ENCODE data around the gene PEX11B.
A peak's percentile ranks its signal among the peaks of the same experiment; 100 is the strongest.

The PEX11B gene

DNA sequence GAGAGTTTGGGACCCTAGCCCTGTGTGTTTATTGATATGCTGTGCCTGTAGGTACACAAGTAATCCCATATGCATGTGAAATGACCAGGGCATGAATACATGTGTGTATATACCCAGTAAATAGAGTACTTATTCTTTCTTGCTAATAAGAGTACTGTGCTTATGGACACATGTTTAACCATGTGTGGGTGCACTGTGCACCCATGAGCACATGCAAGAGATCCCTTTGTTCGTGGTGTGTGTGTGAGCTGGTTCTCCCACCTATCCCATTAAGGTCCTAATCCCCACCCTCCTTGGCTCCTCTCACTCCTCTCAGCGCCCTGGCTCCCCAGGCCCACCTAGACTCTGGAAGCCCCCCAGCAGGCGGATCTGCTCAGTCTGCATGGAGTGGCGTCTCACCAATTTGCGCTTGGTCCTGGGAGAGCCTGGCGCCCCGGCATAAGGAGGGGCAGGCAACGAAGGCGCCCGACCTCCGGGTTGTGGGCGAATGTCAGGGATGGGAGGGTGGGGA lies 41.5 kb upstream of the PEX11B start:
- no peak for TF ChIP-seq TAF1 (IDR thresholded peaks at IDR 0.05; ENCODE audit: borderline replicate concordance, insufficient read depth, low read length)
- TF ChIP-seq FOXP2 (optimal IDR thresholded peaks at IDR 0.05; ENCODE audit: borderline replicate concordance, extremely low read depth, extremely low read length, insufficient read depth): no peak
- no peak for TF ChIP-seq SIN3A (IDR thresholded peaks at IDR 0.05; ENCODE audit: borderline replicate concordance, insufficient read depth, low read length)
- no peak for TF ChIP-seq POLR2AphosphoS5 (IDR thresholded peaks at IDR 0.05; ENCODE audit: low read depth, low read length)
- TF ChIP-seq, protein P1, sequence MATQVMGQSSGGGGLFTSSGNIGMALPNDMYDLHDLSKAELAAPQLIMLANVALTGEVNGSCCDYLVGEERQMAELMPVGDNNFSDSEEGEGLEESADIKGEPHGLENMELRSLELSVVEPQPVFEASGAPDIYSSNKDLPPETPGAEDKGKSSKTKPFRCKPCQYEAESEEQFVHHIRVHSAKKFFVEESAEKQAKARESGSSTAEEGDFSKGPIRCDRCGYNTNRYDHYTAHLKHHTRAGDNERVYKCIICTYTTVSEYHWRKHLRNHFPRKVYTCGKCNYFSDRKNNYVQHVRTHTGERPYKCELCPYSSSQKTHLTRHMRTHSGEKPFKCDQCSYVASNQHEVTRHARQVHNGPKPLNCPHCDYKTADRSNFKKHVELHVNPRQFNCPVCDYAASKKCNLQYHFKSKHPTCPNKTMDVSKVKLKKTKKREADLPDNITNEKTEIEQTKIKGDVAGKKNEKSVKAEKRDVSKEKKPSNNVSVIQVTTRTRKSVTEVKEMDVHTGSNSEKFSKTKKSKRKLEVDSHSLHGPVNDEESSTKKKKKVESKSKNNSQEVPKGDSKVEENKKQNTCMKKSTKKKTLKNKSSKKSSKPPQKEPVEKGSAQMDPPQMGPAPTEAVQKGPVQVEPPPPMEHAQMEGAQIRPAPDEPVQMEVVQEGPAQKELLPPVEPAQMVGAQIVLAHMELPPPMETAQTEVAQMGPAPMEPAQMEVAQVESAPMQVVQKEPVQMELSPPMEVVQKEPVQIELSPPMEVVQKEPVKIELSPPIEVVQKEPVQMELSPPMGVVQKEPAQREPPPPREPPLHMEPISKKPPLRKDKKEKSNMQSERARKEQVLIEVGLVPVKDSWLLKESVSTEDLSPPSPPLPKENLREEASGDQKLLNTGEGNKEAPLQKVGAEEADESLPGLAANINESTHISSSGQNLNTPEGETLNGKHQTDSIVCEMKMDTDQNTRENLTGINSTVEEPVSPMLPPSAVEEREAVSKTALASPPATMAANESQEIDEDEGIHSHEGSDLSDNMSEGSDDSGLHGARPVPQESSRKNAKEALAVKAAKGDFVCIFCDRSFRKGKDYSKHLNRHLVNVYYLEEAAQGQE (IDR thresholded peaks at IDR 0.05; ENCODE audit: insufficient read depth in 1 of 2, low read depth in 2 of 2, low read length in 2 of 2): no peak

DNA sequence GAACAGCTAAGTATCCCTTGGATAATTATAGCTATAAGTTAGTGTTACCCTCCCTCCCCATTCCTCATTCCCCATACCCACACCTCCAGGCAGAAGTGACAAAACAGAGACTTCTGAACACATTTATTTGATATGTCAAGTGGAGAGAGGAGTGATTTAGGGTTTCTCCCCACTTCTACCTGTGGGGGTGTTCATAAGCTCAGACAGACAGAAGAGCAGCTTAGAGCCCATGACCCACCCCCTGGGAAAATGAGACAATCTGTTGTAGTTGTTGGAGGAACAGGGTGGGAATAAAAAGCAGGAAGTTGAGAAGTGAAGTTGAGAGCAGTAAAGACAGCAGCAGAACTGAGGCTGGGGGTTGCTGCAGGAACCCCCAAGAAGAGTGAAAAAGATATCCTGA lies 40.8 kb upstream of the PEX11B start:
- TF ChIP-seq SIN3A (IDR thresholded peaks at IDR 0.05; ENCODE audit: borderline replicate concordance, insufficient read depth, low read length): no peak
- TF ChIP-seq TAF1 (IDR thresholded peaks at IDR 0.05; ENCODE audit: borderline replicate concordance, insufficient read depth, low read length): no peak
- TF ChIP-seq, protein P1 (IDR thresholded peaks at IDR 0.05; ENCODE audit: insufficient read depth in 1 of 2, low read depth in 2 of 2, low read length in 2 of 2): no peak
- TF ChIP-seq FOXP2 (optimal IDR thresholded peaks at IDR 0.05; ENCODE audit: borderline replicate concordance, extremely low read depth, extremely low read length, insufficient read depth): no peak
- no peak for TF ChIP-seq POLR2AphosphoS5 (IDR thresholded peaks at IDR 0.05; ENCODE audit: low read depth, low read length)

- TF ChIP-seq TAF1 (IDR thresholded peaks at IDR 0.05; ENCODE audit: borderline replicate concordance, insufficient read depth, low read length) (no peak), FOXP2 (optimal IDR thresholded peaks at IDR 0.05; ENCODE audit: borderline replicate concordance, extremely low read depth, extremely low read length, insufficient read depth) (no peak), SIN3A (IDR thresholded peaks at IDR 0.05; ENCODE audit: borderline replicate concordance, insufficient read depth, low read length) (no peak), POLR2AphosphoS5 (IDR thresholded peaks at IDR 0.05; ENCODE audit: low read depth, low read length) (no peak)
- TF ChIP-seq, protein P1 (IDR thresholded peaks at IDR 0.05; ENCODE audit: insufficient read depth in 1 of 2, low read depth in 2 of 2, low read length in 2 of 2): no peak
Measured at GRCh38 chr1:145958734-145959133, 40.2 kb upstream of the PEX11B start.

DNA sequence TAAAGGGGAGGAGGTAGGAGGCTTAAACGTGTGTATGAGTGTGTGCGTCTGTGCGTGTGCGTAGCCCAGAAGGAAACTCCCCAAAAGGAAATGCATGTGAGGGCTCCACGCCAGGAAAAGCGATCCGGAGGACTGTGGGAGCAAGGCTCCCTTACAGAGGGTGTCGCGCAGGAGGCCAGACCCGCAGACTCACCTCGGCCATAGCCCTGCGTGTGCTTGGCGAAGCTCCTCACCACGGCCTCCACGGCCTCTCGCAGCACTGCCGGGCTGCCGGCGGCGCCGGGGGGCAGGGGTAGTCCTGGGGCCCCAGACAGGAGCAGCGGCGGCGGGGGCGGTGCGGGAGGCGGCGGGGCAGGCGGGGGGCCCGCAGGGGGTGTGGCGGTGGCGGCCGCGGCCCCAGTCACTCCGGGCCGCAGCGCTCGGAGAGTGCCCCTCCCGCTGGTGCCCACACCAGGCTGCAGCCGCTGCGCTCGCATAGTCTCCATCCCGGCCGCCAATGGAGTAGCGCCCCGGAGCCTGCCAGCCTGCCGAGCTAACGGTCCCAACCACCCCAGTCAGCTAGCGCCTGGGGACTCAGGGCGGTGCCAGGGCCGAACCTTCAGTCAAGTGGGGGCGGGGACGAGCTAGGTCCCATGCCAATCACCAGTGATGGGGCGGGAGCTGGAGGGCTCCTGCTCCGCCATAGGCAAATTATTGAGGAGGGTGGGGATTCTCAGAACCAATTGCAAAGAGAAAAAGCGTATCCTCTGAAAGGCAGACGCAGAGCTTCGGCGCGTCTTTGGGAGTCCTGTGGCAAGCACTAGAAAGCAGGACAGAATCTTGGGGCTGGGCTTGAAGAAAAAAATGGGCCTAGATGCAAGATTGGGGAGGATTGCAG lies 39.2 kb upstream of the PEX11B start, which contains the start of gene LIX1L:
Gene LIX1L (minus strand): TSS at position 575 of the 877 bp plus-strand sequence. CDS start 90 bp downstream, at position 485.
- TF ChIP-seq POLR2AphosphoS5 (IDR thresholded peaks at IDR 0.05; ENCODE audit: low read depth, low read length) (peak; percentile 70), SIN3A (IDR thresholded peaks at IDR 0.05; ENCODE audit: borderline replicate concordance, insufficient read depth, low read length) (no peak), FOXP2 (optimal IDR thresholded peaks at IDR 0.05; ENCODE audit: borderline replicate concordance, extremely low read depth, extremely low read length, insufficient read depth) (peak; percentile 42), TAF1 (IDR thresholded peaks at IDR 0.05; ENCODE audit: borderline replicate concordance, insufficient read depth, low read length) (peak; percentile 19; the same call in 1 of the 2 replicates)
- TF ChIP-seq, protein P1 (IDR thresholded peaks at IDR 0.05; ENCODE audit: insufficient read depth in 1 of 2, low read depth in 2 of 2, low read length in 2 of 2): no peak

Data from PFSK-1 (cell line).